ENCODE results near the gene SRC.

DNA sequence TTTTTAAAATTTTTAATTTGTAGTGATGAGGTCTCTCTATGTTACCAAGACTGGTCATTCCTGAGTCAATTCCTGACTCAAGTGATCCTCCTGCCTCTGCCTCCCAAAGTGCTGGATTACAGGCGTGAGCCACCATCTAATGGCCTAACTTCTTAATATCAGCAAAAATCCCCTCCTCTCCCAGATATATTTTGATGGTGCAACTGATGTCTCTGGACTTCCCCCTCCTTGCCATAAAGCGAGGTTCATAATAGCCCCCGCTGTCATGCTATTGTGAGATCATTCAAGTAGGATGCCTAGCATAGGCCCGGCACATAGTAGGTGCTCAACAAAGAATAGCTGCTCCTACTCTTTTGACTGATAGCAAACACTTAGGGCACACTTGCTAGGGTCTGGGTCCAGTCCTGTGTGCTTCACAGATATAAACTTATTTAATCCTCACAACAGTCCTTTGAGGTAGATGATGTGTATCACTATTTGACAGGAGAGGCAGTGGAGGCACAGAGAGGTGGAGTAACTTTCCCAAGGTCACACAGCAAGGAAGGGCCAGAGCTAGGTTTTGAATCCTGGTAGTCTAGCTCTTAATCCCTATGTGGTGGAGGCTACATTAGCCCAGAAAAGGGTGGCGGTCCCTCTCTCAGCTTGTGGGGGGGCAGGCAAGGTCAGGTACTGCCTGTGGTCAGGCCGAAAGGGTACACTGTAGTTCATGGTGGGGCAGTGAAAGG is 14.6 kb downstream of the SRC start:
- TF ChIP-seq, protein P1, sequence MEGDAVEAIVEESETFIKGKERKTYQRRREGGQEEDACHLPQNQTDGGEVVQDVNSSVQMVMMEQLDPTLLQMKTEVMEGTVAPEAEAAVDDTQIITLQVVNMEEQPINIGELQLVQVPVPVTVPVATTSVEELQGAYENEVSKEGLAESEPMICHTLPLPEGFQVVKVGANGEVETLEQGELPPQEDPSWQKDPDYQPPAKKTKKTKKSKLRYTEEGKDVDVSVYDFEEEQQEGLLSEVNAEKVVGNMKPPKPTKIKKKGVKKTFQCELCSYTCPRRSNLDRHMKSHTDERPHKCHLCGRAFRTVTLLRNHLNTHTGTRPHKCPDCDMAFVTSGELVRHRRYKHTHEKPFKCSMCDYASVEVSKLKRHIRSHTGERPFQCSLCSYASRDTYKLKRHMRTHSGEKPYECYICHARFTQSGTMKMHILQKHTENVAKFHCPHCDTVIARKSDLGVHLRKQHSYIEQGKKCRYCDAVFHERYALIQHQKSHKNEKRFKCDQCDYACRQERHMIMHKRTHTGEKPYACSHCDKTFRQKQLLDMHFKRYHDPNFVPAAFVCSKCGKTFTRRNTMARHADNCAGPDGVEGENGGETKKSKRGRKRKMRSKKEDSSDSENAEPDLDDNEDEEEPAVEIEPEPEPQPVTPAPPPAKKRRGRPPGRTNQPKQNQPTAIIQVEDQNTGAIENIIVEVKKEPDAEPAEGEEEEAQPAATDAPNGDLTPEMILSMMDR (IDR thresholded peaks at IDR 0.05): no peak
- TF ChIP-seq EZH2 (IDR thresholded peaks at IDR 0.05) (no peak), EZH2phosphoT487 (IDR thresholded peaks at IDR 0.05) (no peak)
